DOHH2 (cell line): ENCODE results near the gene GTF3C2.
A peak's percentile ranks its signal among the peaks of the same experiment; 100 is the strongest.

Experiments used
- H3F3A ChIP-seq: fragments of 200-600 bp; sonication (generic), shearing (Covaris generic); 2 replicates; pipeline ENCODE4 v1.6.0; 2016; ENCODE audit warnings: antibody characterized with exemption, mild to moderate bottlenecking; ENCODE audit not compliant: control insufficient read depth, insufficient read depth
- H3K27ac ChIP-seq: fragments of 200-600 bp; sonication (generic); 2 replicates; pipeline ENCODE4 v1.5.1; 2014; ENCODE audit warnings: low read depth, mild to moderate bottlenecking, low read length, moderate library complexity
- H3K27me3 ChIP-seq: fragments of 200-600 bp; sonication (generic); 2 replicates; pipeline ENCODE4 v1.6.1; 2014; ENCODE audit warnings: mild to moderate bottlenecking, low read length, mixed read lengths; ENCODE audit not compliant: control insufficient read depth
- H3K36me3 ChIP-seq: fragments of 200-600 bp; sonication (generic); 2 replicates; pipeline ENCODE4 v1.6.1; 2014; ENCODE audit warnings: mild to moderate bottlenecking, low read length, moderate library complexity, mixed read lengths; ENCODE audit not compliant: control insufficient read depth
- H3K4me1 ChIP-seq: fragments of 200-600 bp; sonication (generic); 2 replicates; pipeline ENCODE4 v1.6.1; 2014; ENCODE audit warnings: mild to moderate bottlenecking, low read length, mixed read lengths; ENCODE audit not compliant: control insufficient read depth
- H3K4me2 ChIP-seq: fragments of 200-600 bp; sonication (generic); 2 replicates; pipeline ENCODE4 v1.6.0; 2014; ENCODE audit warnings: mild to moderate bottlenecking, low read length, moderate library complexity
- H3K4me3 ChIP-seq: fragments of 200-600 bp; sonication (generic); 2 replicates; pipeline ENCODE4 v1.5.1; 2014; ENCODE audit warnings: mild to moderate bottlenecking, low read length, mixed read lengths
- H3K79me2 ChIP-seq: fragments of 200-600 bp; sonication (generic); 2 replicates; pipeline ENCODE4 v1.6.1; 2014; ENCODE audit warnings: mild to moderate bottlenecking, low read length, mixed read lengths; ENCODE audit not compliant: control insufficient read depth
- H3K9me2 ChIP-seq: fragments of 200-600 bp; sonication (generic); replicated peaks from 2 replicates; pipeline ENCODE4 v1.6.1; 2014; ENCODE audit warnings: mild to moderate bottlenecking, low read length, mixed read lengths; ENCODE audit not compliant: control insufficient read depth
- H3K9me3 ChIP-seq: fragments of 200-600 bp; sonication (generic); 2 replicates; pipeline ENCODE4 v1.6.1; 2014; ENCODE audit warnings: antibody characterized with exemption, low read length, mixed read lengths; ENCODE audit not compliant: control insufficient read depth, insufficient read depth
- H4K20me1 ChIP-seq: fragments of 200-600 bp; sonication (generic); 2 replicates; pipeline ENCODE4 v1.6.0; 2014; ENCODE audit warnings: low read depth, mild to moderate bottlenecking, antibody characterized with exemption, low read length, moderate library complexity; ENCODE audit not compliant: control insufficient read depth, insufficient read depth
- CTCF ChIP-seq: fragments of 200-600 bp; sonication (generic); IDR thresholded peaks from one replicate; pipeline ENCODE4 v1.5.1; 2014; ENCODE audit warnings: antibody characterized with exemption, mild to moderate bottlenecking, low read depth, low read length; ENCODE audit not compliant: poor library complexity, severe bottlenecking
- EZH2phosphoT487 ChIP-seq: fragments of 200-600 bp; sonication (generic); IDR thresholded peaks from 2 replicates; pipeline ENCODE4 v1.6.1; 2017; ENCODE audit warnings: borderline replicate concordance, mild to moderate bottlenecking, antibody characterized with exemption, low read length, moderate library complexity, mixed read lengths

GTF3C2 gene

GRCh38 chr2:27370026-27370815 lies 13.7 kb upstream of the GTF3C2 start, which contains the start of the genes EIF2B4 and SNX17:
Gene EIF2B4, minus strand, starts transcription at chr2:27370338. Its CDS starts 24 bp downstream, at chr2:27370314.
Gene SNX17, plus strand, starts transcription at chr2:27370616. Its CDS starts 128 bp downstream, at chr2:27370744.
- peaks cover 4% of the 10 kb centered on the region; the same call in 1 of the 2 replicates for H4K20me1 ChIP-seq
- TF ChIP-seq CTCF (peak; percentile 82), EZH2phosphoT487 (no peak)
- no peaks in the 10 kb centered on the region for H3F3A ChIP-seq
- H3K36me3 ChIP-seq, result peaks cover 79% of the 10 kb centered on the region
- H3K27ac ChIP-seq, result peak within 1 kb of the TSS; percentile 86
- H3K4me3 ChIP-seq, result peak within 1 kb of the TSS; percentile 87
- H3K4me2 ChIP-seq, result peak within 1 kb of the TSS; percentile 97
- no peaks in the 10 kb centered on the region for H3K9me3 ChIP-seq
- peaks cover 55% of the 10 kb centered on the region for H3K79me2 ChIP-seq
- H3K27me3 ChIP-seq, result no peaks in the 10 kb centered on the region
- peaks cover 27% of the 10 kb centered on the region for H3K4me1 ChIP-seq
- no peaks in the 10 kb centered on the region for H3K9me2 ChIP-seq

GRCh38 chr2:27369471-27370025 lies 13.0 kb upstream of the GTF3C2 start:
- Histone ChIP-seq H4K20me1 (peaks cover 4% of the 10 kb centered on the region; the same call in 1 of the 2 replicates), H3K4me2 (peak overlapping the region; percentile 84), H3K36me3 (peaks cover 76% of the 10 kb centered on the region), H3K9me3 (no peaks in the 10 kb centered on the region), H3F3A (peaks cover 3% of the 10 kb centered on the region; the same call in 1 of the 2 replicates), H3K4me3 (peak overlapping the region; percentile 87), H3K79me2 (peaks cover 57% of the 10 kb centered on the region), H3K27me3 (no peaks in the 10 kb centered on the region), H3K9me2 (no peaks in the 10 kb centered on the region), H3K27ac (peak overlapping the region; percentile 31), H3K4me1 (peaks cover 27% of the 10 kb centered on the region)
- TF ChIP-seq CTCF (no peak), EZH2phosphoT487 (no peak)

GRCh38 chr2:27363933-27364332 lies 7.4 kb upstream of the GTF3C2 start:
- Histone ChIP-seq H3K4me2 (no peak overlapping the region), H3K9me3 (no peaks in the 10 kb centered on the region), H3K27me3 (no peaks in the 10 kb centered on the region), H3F3A (peaks cover 15% of the 10 kb centered on the region), H3K9me2 (no peaks in the 10 kb centered on the region), H3K4me1 (peaks cover 5% of the 10 kb centered on the region), H3K27ac (no peak overlapping the region), H4K20me1 (0 out of 2 replicates have a peak, but pooled peaks cover 3% of the 10 kb centered on the region), H3K36me3 (peaks cover 57% of the 10 kb centered on the region), H3K4me3 (no peak overlapping the region), H3K79me2 (peaks cover 31% of the 10 kb centered on the region)
- no peak for TF ChIP-seq EZH2phosphoT487
- no peak for TF ChIP-seq CTCF
